ENCODE measurements around the gene CPNE5. TPM values are rescaled to one million over a fixed set of nuclear protein-coding genes. Genes with fewer than 3 reads are reported as not detected.
A peak's percentile ranks its signal among the peaks of the same experiment; 100 is the strongest.

The CPNE5 gene
- total RNA-seq, 1 donor from 2014 or later = 0.72 TPM

DNA sequence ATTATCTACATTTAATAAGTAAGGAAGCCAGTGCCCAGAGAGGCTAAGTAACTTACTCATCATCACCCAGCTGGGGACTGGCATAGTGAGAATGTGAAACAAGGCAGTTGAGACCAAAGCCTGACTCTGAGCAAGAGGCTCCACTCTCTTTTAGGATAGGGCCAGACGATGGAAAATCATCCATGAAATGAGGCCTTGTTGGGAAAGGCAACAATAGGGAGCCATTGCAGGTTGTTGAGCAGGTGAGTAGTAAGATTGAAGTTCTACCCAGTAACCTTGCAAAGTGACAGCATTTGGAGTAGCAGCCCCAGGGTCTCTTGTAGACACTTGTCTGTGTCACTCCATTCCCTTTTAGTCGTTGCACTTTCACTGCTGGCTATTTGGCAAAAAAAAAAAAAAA lies 2.5 kb upstream of the CPNE5 start:
- Mint-ChIP-seq H3K4me3 (no peak overlapping the region), H3K9me3 (no peaks in the 10 kb centered on the region), H3K27me3 (peaks cover 70% of the 10 kb centered on the region), H3K4me1 (ENCODE audit: unreplicated experiment) (peaks cover 12% of the 10 kb centered on the region), H3K36me3 (no peaks in the 10 kb centered on the region), H3K27ac (no peak overlapping the region)
- TF ChIP-seq, protein P1, sequence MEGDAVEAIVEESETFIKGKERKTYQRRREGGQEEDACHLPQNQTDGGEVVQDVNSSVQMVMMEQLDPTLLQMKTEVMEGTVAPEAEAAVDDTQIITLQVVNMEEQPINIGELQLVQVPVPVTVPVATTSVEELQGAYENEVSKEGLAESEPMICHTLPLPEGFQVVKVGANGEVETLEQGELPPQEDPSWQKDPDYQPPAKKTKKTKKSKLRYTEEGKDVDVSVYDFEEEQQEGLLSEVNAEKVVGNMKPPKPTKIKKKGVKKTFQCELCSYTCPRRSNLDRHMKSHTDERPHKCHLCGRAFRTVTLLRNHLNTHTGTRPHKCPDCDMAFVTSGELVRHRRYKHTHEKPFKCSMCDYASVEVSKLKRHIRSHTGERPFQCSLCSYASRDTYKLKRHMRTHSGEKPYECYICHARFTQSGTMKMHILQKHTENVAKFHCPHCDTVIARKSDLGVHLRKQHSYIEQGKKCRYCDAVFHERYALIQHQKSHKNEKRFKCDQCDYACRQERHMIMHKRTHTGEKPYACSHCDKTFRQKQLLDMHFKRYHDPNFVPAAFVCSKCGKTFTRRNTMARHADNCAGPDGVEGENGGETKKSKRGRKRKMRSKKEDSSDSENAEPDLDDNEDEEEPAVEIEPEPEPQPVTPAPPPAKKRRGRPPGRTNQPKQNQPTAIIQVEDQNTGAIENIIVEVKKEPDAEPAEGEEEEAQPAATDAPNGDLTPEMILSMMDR (conservative IDR thresholded peaks at IDR 0.05) = no peak
- DNase-seq (ENCODE audit: extremely low spot score, unreplicated experiment) = no peak

DNA sequence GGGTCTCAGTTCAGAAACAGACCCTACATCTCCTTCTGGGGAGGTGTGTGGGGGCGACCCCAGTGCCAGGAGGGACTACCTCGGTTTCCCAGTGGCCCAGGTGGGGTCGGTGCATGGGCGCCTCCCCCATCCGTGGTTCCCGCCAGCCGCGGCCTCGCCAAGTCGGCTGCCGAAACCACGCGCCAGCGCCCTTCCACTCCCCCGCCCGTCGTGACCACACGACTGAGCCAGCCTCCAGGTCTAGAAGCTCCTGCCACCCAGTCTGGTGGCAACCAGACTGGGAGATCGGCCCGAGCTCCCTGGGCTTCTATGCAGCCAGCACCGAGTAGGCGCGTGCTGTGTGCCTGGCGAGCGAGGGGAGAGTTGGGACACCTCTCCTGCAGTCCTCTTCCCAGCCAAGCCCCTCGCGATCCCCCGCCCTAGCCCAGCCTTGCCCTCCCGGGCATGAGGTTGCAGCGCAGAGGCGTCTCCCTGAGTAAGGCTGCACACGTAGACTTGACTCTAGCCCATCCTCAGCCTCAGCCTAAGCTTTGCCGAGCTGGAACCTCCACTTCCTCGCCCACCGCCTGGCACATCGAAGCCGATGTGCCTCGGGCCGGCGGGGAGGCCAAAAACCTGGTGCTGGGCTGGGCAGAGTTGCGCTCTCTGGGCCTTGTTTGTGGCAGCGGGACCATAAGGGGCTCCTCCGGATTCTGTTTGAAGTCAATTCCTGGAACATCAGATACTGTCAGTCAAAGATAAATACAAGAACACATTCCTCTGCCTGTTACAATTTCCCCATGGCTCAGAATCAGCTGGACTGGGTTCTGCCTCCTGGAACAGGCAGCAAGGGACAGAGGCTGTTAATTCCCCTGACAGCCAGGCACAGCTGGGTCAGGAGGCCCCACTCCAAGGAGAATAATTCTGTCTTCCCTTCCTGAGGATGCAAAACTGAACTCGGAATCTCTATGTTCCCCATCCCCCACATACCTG lies 1.5 kb upstream of the CPNE5 start:
- H3K4me3 Mint-ChIP-seq = peak overlapping the region; percentile 86
- TF ChIP-seq, protein P1 (conservative IDR thresholded peaks at IDR 0.05) = no peak
- peaks cover 75% of the 10 kb centered on the region for H3K27me3 Mint-ChIP-seq
- H3K36me3 Mint-ChIP-seq = no peaks in the 10 kb centered on the region
- peak overlapping the region; percentile 69 for H3K27ac Mint-ChIP-seq
- no peaks in the 10 kb centered on the region for H3K9me3 Mint-ChIP-seq
- no peak for DNase-seq (ENCODE audit: extremely low spot score, unreplicated experiment)
- H3K4me1 Mint-ChIP-seq (ENCODE audit: unreplicated experiment) = peaks cover 12% of the 10 kb centered on the region

DNA sequence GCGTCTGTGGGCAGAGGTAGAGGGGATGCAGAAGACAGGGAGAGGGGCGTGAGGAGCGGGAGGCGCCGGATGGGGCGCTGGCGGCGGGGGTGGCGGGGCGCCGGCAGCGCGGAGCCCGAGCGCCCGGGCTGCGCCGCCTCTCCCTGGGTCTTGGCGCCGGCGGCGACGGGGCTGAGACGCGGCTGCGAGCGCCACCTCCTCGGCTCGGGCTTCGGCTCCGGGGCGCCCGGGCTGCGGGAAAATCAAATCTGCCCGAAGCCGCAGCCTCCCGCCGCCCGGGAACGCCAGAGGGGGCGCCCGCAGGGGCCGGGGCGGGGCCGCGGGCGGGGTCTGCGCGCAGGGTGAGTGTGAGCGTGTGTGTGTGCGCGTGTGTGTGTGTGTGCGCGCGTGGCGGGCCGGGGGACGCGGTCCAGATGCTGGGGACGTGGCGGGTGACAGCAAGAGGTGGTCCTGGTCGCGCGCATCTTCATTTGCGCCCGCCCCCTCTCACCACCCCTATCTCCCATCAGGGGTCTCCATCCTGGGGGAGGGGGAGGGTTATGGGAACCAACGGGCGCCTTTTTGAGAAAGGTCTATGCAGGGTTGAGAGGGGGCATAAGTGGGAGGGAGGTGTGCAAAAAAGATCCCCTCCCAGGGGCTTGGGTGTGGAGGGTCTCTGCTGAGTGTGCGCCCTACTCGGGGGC lies 646 bp upstream of the CPNE5 start:
- Mint-ChIP-seq H3K27ac (no peak overlapping the region), H3K9me3 (no peaks in the 10 kb centered on the region), H3K4me1 (ENCODE audit: unreplicated experiment) (peaks cover 16% of the 10 kb centered on the region), H3K36me3 (no peaks in the 10 kb centered on the region), H3K27me3 (peaks cover 73% of the 10 kb centered on the region), H3K4me3 (peak overlapping the region; percentile 83)
- TF ChIP-seq, protein P1 (conservative IDR thresholded peaks at IDR 0.05) = peak; percentile 56
- DNase-seq (ENCODE audit: extremely low spot score, unreplicated experiment) = no peak

DNA sequence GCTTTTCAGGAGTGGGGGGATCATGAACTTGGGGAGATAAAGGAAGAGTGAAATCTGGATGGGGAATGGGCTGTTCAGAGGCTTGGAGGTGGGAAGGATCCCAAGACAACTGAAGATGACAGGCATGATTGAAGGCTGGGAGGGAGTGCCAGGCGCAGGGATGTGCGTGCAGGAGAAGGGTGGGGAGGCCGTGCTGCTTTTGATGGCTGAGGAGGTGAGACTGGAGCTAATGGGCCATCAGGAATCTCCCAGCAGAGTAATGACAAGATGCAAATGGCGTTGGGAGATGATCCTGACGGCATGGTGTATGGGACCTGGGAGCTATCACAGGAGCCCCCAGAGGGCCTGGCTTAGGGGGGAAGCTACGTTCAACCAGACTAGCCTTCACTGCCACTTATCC lies 1.6 kb downstream of the CPNE5 start:
- Mint-ChIP-seq H3K27me3 (peaks cover 61% of the 10 kb centered on the region), H3K9me3 (peaks cover 4% of the 10 kb centered on the region), H3K4me3 (peak overlapping the region; percentile 82), H3K36me3 (no peaks in the 10 kb centered on the region), H3K4me1 (ENCODE audit: unreplicated experiment) (peaks cover 19% of the 10 kb centered on the region), H3K27ac (no peak overlapping the region)
- TF ChIP-seq, protein P1 (conservative IDR thresholded peaks at IDR 0.05) = no peak
- no peak for DNase-seq (ENCODE audit: extremely low spot score, unreplicated experiment)

DNA sequence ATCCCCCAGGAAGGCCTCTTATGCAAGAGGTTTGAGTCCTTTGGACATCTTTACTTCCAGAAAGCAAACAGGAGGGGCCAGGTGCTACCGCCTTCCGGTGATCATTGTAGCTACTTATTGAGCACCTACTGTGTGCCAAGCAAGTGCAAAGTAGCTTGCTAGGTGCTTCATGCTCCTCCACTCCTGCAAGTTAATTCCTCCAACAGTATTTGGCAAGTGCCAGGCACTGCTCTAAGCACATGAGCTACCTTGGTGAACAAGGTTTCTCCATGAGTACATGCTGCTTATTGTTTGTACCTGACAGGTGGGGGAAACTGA lies 2.3 kb downstream of the CPNE5 start:
- H3K27ac Mint-ChIP-seq = no peak overlapping the region
- peaks cover 19% of the 10 kb centered on the region for H3K4me1 Mint-ChIP-seq (ENCODE audit: unreplicated experiment)
- H3K27me3 Mint-ChIP-seq = peaks cover 58% of the 10 kb centered on the region
- TF ChIP-seq, protein P1 (conservative IDR thresholded peaks at IDR 0.05) = no peak
- peaks cover 4% of the 10 kb centered on the region for H3K9me3 Mint-ChIP-seq
- no peak overlapping the region for H3K4me3 Mint-ChIP-seq
- no peak for DNase-seq (ENCODE audit: extremely low spot score, unreplicated experiment)
- H3K36me3 Mint-ChIP-seq = no peaks in the 10 kb centered on the region
